Activated CD8-positive, alpha-beta memory T cell treated with anti-CD3 and anti-CD28 coated beads, Interleukin-2, amount 10 ng/mL, durations not matched to agents 7 days and 5 days (primary cell): ENCODE measurements around the gene TMEM253. TPM values are rescaled to one million over a fixed set of nuclear protein-coding genes. Genes with fewer than 3 reads are reported as not detected.

Experiments
- ATAC-seq: fragments of 150-1000 bp; cut with Tn5 transposase; one replicate; pipeline ENCODE4 v1.10.0; 2021; ENCODE audit warnings: moderate library complexity
- CTCF ChIA-PET: fragments of 350-600 bp; sonication (Branson Sonifier 250); formaldehyde crosslinking; loops from one replicate; lab custom pipeline; 2021; ENCODE audit warnings: antibody characterized with exemption; lab: Charles Lee
- DNase-seq: peaks from one replicate; pipeline ENCODE4 v3.0.0-alpha.2; 2020
- H3K27ac Mint-ChIP-seq: one replicate; pipeline ENCODE4 v1.8.0; 2021; ENCODE audit warnings: mild to moderate bottlenecking, mixed read lengths
- H3K27me3 Mint-ChIP-seq: one replicate; pipeline ENCODE4 v1.8.0; 2021; ENCODE audit warnings: mixed read lengths
- H3K36me3 Mint-ChIP-seq: one replicate; pipeline ENCODE4 v1.8.0; 2021; ENCODE audit warnings: mild to moderate bottlenecking, mixed read lengths
- H3K4me1 Mint-ChIP-seq: one replicate; pipeline ENCODE4 v1.8.0; 2021; ENCODE audit warnings: mixed read lengths
- H3K4me3 Mint-ChIP-seq: one replicate; pipeline ENCODE4 v1.8.0; 2021; ENCODE audit warnings: mild to moderate bottlenecking, moderate library complexity, mixed read lengths
- H3K9me3 Mint-ChIP-seq: one replicate; pipeline ENCODE4 v1.8.0; 2022; ENCODE audit warnings: low read depth, mixed read lengths
- total RNA-seq, 2 experiments: library from RNA; stranded (reverse); gene quantifications; one replicate each; pipeline ENCODE4 v1.2.3, GENCODE V29; 2021

The TMEM253 gene
- total RNA-seq, 2 experiments from 2014 or later, result not detected

DNA sequence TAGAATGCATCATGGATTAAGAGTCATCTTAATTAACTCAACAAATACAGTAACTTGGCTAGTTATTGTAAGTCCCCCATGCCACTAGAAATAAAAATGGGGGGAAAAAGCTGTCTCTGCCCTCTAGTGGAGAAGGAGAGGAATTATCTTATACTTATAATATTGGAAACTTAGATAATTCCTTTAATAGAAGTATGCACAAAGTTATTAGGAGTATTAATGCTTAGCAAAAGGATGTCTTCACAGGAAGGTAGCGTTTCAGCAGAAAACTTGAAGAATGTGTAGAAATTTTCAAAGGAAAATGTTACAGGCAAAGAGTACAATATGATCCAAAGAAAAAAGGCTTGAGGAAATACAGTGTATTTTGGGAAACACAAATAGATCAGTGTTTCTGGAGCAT lies 35.2 kb downstream of the TMEM253 start:
- no peak for DNase-seq
- H3K36me3 Mint-ChIP-seq, result no peaks in the 10 kb centered on the region
- H3K4me3 Mint-ChIP-seq, result no peak overlapping the region
- no peak for ATAC-seq
- no peaks in the 10 kb centered on the region for H3K4me1 Mint-ChIP-seq
- CTCF ChIA-PET, result interaction anchor here (1.0 to 3.7 kb wide), 5 partner anchors 11 to 121 kb away, joined by 3 to 15 read pairs (median 8); no protein-coding TSS in a partner anchor
- H3K27ac Mint-ChIP-seq, result no peak overlapping the region
- no peaks in the 10 kb centered on the region for H3K9me3 Mint-ChIP-seq
- no peaks in the 10 kb centered on the region for H3K27me3 Mint-ChIP-seq

DNA sequence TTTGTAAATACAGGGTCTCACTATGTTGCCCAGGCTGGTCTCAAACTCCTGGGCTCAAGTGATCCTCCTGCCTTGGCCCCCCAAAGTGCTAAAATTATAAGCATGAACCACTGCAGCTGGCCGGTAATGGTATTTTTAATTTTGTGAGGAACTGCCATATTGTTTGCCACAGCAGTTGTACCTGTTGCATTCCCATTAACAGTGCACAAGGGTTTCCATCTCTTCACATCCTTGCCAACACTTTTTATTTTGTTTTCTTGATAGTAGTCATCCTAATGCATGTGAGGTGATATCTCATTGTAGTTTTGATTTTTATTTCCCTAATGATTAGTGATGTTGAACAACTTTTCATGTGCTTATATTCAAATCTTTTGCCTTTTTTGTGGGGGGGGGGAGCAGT lies 41.5 kb downstream of the TMEM253 start:
- CTCF ChIA-PET, result no interaction called here
- ATAC-seq, result no peak
- peaks cover 5% of the 10 kb centered on the region for H3K9me3 Mint-ChIP-seq
- H3K27me3 Mint-ChIP-seq, result peaks cover 19% of the 10 kb centered on the region
- no peak for DNase-seq
- H3K27ac Mint-ChIP-seq, result no peak overlapping the region
- H3K36me3 Mint-ChIP-seq, result peaks cover 2% of the 10 kb centered on the region
- H3K4me1 Mint-ChIP-seq, result no peaks in the 10 kb centered on the region
- no peak overlapping the region for H3K4me3 Mint-ChIP-seq

DNA sequence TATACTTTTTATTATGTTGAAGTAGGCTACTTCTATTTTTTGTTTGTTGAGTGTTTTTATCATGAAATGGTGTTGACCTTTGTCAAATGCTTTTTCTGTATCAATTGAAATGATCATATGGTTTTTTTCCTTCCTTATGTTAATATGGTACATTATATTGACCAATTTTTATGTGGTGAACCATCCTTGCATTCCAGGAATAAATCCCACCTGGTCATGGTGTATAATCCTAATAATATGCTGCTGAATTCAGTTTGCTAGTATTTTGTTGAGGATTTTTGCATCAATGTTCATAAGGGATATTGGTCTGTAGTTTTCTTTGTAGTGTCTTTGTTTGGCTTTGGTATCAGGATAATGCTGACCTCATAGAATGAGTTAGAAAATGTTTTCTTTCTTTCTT lies 44.6 kb downstream of the TMEM253 start:
- CTCF ChIA-PET, result interaction anchor here (2.1 kb wide), 1 partner anchor 9 kb away, joined by 5 read pairs; no protein-coding TSS in a partner anchor
- no peak overlapping the region for H3K27ac Mint-ChIP-seq
- H3K4me1 Mint-ChIP-seq, result no peaks in the 10 kb centered on the region
- peaks cover 19% of the 10 kb centered on the region for H3K27me3 Mint-ChIP-seq
- peaks cover 5% of the 10 kb centered on the region for H3K9me3 Mint-ChIP-seq
- ATAC-seq, result no peak
- DNase-seq, result no peak
- no peak overlapping the region for H3K4me3 Mint-ChIP-seq
- peaks cover 2% of the 10 kb centered on the region for H3K36me3 Mint-ChIP-seq

DNA sequence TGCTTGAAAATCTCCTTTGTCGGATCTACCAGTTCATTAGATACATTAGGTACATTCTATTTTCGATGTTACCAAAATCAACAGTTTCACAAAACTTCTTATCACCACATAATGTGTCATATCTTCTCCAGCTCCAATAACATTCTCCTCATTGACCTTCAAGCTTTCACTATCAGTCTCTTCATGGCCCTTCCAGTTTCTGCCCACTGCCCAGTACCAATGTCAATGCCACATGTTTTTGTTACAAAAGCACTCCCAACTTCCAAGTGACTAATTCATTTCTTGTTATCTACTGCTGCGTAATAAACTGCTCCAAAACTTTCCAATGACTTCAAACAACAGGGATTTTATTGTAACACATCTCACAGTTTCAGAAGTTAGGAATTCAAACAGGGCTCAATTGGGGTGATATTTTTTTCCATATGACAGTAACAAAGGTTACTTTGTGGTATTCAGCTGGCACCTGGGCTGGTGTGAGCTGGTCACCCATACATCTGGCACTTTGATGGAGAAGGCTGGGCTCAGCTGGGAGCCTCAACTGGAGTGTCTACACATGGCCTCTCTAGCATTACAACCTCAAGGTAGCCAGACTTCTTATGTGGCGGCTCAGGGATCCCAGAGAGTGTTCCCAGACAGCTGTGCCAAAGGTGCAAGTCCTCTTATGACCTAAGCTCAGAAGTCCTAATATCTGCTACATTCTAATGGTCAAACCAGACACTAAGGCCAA lies 48.9 kb downstream of the TMEM253 start:
- peaks cover 17% of the 10 kb centered on the region for H3K27me3 Mint-ChIP-seq
- H3K36me3 Mint-ChIP-seq, result peaks cover 2% of the 10 kb centered on the region
- CTCF ChIA-PET, result no interaction called here
- no peaks in the 10 kb centered on the region for H3K4me1 Mint-ChIP-seq
- no peak overlapping the region for H3K27ac Mint-ChIP-seq
- peaks cover 5% of the 10 kb centered on the region for H3K9me3 Mint-ChIP-seq
- DNase-seq, result no peak
- no peak overlapping the region for H3K4me3 Mint-ChIP-seq
- ATAC-seq, result no peak

Other genes starting within 250 kb of the TMEM253 start
- not detected for gene RNASE3, start 209.7 kb upstream of the TMEM253 start, total RNA-seq
- gene RNASE2, start 145.6 kb upstream of the TMEM253 start, total RNA-seq, result not detected
- gene METTL17, start 111.1 kb upstream of the TMEM253 start, total RNA-seq, result 100 to 1,000 TPM; 102 to 111 TPM
- under 1 TPM; 0.16 to 0.44 TPM for gene SLC39A2, start 101.8 kb upstream of the TMEM253 start, total RNA-seq
- gene NDRG2, start 76.0 kb upstream of the TMEM253 start, total RNA-seq, result 1 to 10 TPM; 2.1 to 6.9 TPM
- not detected for gene TPPP2, start 70.8 kb upstream of the TMEM253 start, total RNA-seq
- not detected for gene RNASE13, start 66.3 kb upstream of the TMEM253 start, total RNA-seq
- not detected for gene RNASE7, start 58.7 kb upstream of the TMEM253 start, total RNA-seq
- gene RNASE8, start 43.2 kb upstream of the TMEM253 start, total RNA-seq, result not detected
- gene ARHGEF40, start 30.8 kb upstream of the TMEM253 start, total RNA-seq, result under 1 TPM in 1 of 2 experiments, not detected in 1; 0.09 TPM
- 1 to 10 TPM; 5.8 to 5.9 TPM for gene ZNF219, start 2.4 kb upstream of the TMEM253 start, total RNA-seq
- not detected for gene OR5AU1, start 55.0 kb downstream of the TMEM253 start, total RNA-seq
- gene HNRNPC, start 168.4 kb downstream of the TMEM253 start, total RNA-seq, result 100 to 1,000 TPM; 718 to 921 TPM
- not detected for gene RPGRIP1, start 179.0 kb downstream of the TMEM253 start, total RNA-seq